Occipital lobe (tissue), 2 donors: ENCODE measurements around the gene ARL5A. TPM values are rescaled to one million over a fixed set of nuclear protein-coding genes. Genes with fewer than 3 reads are reported as not detected.

Experiments
- DNase-seq: peaks from one replicate; lab custom pipeline; 2025; lab: John Stamatoyannopoulos, UW
- total RNA-seq: library from RNA; depleted of rRNA; stranded (reverse); fragments of >200 nt; gene quantifications from one replicate; pipeline ENCODE4 v1.2.3, GENCODE V29; 2014

The ARL5A gene
- total RNA-seq, 1 donor from 2014 or later, result 87.7 TPM

DNA sequence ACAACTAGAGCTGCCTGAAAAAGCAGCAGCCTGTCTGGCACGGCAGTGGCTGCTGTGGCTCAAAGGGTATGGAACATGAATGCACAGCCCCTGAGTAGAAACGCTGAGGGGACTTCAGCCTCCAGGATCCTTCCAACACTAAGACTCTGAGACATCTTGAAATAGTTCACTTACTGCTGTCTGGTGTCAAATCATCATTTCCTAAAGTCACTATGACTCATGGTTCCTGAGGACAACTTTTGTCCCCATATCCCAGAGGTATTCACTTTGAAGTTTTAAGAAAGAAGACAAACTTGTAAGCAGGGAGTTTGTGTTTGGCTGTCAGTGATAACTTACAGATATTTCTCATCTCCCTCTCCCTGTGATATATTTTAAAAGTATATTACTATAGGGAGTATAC, 60.7 kb downstream of the ARL5A start:
- DNase-seq, result no peak

DNA sequence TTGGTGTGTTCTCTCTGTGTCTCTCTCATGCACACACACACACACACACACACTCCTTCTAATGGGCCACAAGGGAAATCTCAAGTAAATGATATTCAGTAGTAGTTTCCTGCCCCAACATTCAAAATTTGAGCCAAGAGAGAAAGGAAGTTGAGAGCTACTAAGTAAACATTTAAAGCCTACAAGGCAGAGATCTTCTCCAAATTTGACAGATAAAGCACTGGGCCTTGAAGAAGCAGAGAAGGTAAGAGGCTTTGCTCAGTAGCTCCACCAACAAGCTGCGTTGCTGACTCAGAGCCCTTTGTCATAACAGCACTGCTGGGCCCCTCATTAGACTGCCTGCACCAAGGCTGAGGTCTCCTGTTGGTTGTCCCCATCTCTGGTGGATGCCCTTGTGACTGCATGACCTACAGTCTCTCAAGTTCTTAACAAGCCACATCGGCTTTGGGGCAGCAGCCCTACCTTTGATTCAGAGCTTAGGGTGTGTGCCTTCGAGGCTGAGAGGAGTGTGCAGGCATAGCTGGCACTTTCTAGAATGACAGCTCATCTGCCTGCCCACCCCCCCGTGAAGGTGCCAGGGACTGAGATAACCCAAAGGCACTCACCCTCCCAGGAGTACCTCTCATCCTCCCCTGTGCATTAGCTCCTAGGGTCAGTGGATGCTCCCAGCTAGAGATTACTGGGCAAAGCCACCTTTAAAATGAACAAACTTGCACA, 61.6 kb downstream of the ARL5A start:
- no peak for DNase-seq

DNA sequence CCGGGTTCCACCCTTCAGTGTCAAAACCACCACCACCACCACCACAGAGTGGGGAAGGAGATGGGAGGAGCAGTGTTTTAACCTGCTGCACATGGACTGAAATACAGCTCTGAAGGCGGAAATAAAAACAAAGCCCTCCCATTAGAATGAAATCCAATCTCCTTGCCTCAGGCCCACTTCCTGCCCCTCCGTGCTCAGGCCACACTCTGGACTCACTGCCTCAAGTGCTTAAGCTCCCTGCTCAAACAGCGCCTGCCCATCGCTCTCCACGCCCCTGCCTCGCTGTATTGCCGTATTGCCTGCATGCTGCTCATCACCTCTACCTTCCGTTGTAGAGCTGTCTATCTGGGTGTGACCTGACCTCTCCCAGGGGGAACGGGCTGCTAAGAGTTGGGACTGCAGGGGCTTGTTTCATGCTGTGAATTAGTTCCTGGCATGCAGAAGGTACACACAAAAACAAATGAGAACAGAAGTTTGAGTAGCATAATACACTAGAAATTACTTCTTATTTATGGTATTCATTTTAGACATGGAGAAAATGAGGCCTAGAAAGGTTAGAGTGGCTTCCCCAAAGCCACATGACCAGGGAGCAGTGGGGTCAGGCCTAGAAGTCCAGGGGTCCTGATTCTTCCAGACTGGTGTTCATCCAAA, 62.3 kb downstream of the ARL5A start:
- DNase-seq, result no peak

DNA sequence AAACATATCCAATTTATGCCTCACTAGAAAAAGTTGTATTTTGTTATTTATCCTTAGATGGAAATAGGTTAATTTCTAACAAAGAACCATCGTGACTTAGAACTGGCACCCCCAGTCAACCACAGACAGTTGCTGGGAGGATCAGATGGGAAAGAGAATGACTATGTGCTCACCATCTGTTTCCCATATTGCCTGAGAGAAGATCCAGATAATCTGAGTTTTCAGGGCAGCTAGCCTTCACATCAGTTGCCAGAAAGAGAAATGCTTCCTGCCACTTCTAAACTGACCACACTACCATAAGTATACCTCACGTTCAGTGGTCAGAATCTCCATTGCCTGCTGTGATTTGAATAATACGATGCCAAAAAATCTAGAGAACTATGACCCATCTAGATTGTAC, 65.5 kb downstream of the ARL5A start:
- DNase-seq, result no peak

DNA sequence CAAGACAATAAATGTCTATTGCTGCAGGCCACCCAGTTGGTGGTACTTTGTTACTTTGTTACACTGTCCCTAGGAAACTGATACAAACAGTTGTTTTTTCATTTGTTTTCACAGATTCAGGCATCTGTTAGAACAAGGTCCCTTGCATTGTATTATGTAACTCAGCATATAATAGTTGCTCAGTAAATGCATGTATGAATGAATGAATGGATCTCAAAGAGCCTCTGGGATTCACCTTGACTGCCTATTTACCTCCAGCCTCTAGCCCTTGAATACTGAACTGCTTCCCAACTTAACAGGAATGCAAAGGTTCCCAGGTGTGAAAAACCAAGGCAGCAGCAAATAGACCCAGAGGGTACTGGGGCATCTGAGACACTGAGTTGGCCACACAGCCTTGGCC, 66.5 kb downstream of the ARL5A start:
- DNase-seq, result no peak

DNA sequence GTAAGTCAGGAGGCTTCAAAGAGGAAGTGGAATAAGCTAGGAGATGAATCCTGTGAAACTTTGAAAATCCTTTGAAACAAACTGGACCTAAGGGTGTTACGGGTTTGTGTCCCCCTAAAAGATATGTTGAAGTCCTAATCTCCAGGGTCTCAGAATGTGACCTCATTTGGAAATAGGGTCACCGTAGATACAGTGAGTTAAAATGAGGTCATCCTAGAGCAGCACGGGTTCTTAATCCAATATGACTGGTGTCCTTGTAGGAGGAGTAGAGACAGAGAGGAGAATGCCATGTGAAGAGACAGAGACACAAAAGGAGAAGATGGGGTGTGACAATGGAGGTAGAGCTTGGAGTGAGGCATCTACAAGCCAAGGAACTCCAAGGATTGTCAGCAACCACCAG, 67.0 kb downstream of the ARL5A start:
- no peak for DNase-seq

DNA sequence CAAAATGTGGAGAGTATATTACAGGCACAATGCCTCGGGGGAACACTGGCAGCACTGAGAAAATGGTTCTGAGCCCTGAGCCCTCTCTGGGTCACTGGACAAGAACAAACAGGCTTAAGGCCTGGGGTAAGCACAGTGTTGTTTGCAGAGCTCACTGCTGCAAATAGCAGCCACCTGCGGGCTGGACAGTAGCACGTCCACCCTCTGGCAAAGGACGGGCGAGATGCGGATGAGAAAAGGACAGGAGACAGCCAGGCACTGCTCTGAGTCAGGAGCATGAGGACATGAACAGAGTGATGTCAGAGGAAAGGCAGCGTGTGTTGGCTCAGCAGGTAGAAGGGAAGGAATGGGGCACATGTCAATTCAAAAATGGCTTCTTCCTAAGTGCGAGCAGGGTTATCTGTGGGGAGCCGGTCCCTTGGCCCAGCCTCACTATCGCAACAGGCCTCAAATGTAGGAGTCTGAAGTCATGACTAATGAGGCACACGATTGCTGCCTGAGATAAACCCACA, 68.0 kb downstream of the ARL5A start:
- DNase-seq, result no peak

DNA sequence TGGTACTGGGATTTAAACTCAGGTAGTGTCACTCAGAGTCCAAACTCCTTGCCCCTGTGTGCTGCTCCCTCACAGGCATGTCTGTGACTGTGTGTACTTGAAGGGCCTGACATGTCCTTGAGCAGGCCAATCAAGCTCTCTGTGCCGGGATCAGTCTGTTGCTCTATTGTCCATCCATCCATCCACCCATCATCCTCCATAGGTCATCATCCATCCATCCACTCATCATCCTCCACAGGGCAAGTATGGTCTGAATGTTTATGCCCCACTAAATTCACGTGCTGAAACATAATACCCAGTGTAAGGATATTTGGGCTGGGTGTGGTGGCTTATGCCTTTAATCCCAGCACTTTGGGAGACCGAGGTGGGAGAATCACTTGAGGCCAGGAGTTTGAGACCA, 69.5 kb downstream of the ARL5A start:
- no peak for DNase-seq

DNA sequence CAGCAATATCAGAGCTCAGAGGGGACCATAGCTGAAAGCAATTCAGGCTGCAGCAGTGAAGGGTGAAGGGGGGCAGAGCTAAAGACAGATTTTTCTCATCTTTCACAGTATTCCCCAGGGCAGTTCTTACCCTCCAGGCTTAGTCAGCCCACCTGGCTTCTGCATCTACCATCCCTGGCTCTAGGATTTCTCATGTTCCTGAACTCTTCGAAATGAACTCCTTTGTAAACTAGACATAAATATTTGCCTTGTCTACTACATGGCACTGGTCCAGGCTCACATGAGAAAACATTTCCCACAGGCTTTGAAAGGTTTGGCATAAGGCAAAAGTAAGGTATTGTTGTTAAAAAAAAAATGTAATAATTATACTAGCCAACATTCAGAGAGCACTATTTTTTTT, 70.4 kb downstream of the ARL5A start:
- no peak for DNase-seq

DNA sequence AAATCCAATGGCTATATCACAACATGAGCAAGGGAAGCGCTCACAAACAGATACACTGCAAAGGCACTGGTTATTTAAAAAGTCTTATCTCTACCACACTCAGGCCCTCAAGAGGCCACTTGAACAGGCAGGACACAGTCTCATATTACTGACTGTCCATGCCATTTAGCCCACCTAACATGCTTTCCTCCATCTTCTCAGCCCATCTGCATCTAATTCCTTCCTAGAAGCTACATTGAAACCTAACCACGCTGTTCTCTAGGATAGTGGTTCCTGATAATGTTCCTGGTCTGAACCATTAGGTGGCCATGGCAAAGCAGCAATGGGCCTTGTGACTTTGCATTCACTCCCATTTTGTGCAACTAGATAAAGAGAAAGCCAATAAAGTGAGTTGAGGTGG, 71.4 kb downstream of the ARL5A start:
- no peak for DNase-seq

DNA sequence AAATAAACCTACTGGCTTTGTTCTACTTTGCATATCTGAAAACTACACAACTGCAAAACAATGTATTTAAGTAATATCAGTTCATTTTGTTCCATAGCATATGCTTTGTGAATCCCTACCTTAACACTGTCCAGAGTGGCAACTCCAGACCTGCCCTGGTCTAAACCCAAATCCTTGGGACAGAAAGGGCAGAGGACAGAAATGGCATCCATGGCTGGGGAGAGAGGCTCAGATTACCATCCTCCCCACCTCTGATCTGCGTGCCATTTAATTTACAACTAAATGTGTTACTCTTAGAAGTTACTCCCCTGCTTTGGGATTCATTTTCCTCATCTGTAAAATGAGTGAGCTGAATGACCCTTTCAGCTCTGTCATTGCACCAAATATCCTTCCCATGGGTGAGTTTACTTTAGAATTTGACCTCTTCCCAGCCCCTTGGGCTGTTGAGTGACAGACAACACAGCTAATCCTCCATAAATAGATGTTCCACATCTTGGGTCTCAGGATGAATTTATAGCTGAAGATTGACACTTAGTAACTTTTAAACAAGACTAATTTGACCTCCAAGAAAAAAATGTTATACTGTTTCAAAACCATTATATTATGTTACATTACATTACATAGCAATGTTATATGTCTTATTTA, 73.8 kb downstream of the ARL5A start:
- no peak for DNase-seq

DNA sequence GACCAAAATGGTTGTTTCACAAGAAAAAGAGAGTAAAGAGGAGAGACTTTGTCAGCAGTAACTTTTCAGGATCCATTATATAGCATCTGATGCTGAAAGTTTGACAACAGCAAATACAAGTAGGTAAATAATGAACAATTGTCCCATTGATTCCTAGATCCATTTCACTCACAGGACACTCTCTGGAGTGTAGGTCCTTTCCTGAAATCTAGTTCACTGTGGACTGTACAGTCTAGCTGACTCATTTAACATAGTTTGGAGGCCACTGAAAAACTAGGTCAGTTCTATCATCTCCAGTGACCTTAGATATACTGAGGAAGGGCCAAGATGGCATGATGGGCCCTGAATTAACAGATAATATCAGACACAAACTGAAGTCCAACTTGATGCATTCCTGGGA, 74.7 kb downstream of the ARL5A start:
- DNase-seq, result no peak

Other genes with a start within 250 kb of the ARL5A start
- gene NEB, start 93.9 kb downstream of the ARL5A start, total RNA-seq, result 3.0 TPM